ENCODE measurements around the gene MIPOL1. TPM values are rescaled to one million over a fixed set of nuclear protein-coding genes. Genes with fewer than 3 reads are reported as not detected.

MIPOL1 gene
- total RNA-seq, 1 donor from 2014 or later, result 8.9 TPM

GRCh38 chr14:37397941-37398215 is 200.1 kb downstream of the MIPOL1 start:
- intact Hi-C loops (cut with micrococcal nuclease), result no loop called here
- peaks cover 53% of the 10 kb centered on the region for H3K9me3 ChIP-seq (replicated peaks)
- no peaks in the 10 kb centered on the region for H3K4me1 ChIP-seq
- no peak for TF ChIP-seq CTCF (IDR thresholded peaks at IDR 0.05; ENCODE audit: borderline replicate concordance)
- no peak for DNase-seq
- no peaks in the 10 kb centered on the region for H3K27me3 ChIP-seq (ENCODE audit: low read depth)
- H3K36me3 ChIP-seq, result no peaks in the 10 kb centered on the region
- H3K27ac ChIP-seq (replicated peaks), result no peak overlapping the region
- no peak overlapping the region for H3K4me3 ChIP-seq

- H3K27ac ChIP-seq (replicated peaks), result no peak overlapping the region
- no peaks in the 10 kb centered on the region for H3K36me3 ChIP-seq
- no peak for DNase-seq
- intact Hi-C loops (cut with micrococcal nuclease), result no loop called here
- H3K27me3 ChIP-seq (ENCODE audit: low read depth), result no peaks in the 10 kb centered on the region
- no peak overlapping the region for H3K4me3 ChIP-seq
- H3K4me1 ChIP-seq, result no peaks in the 10 kb centered on the region
- no peak for TF ChIP-seq CTCF (IDR thresholded peaks at IDR 0.05; ENCODE audit: borderline replicate concordance)
- peaks cover 44% of the 10 kb centered on the region for H3K9me3 ChIP-seq (replicated peaks)
Observed at GRCh38 chr14:37399517-37399916, 201.8 kb downstream of the MIPOL1 start.

DNA sequence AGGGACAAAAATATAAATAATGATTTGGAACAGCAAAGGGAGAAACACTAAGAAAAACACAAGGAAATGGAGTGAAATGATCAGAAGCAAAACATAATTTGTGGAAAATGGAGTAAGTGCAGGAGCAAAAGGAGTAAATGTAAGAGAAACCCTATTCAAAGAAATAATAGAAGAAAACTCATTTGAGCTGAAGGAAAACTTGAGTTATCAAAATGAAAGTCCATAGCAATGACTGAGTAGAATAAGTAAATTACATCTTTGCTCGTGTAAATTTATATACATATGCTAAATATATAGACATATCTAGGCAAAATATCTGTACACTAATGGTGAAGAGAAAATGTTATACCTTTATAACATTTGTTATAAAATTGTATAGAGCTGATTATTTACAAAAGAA is 203.4 kb downstream of the MIPOL1 start:
- Histone ChIP-seq H3K27ac (replicated peaks) (no peak overlapping the region), H3K27me3 (ENCODE audit: low read depth) (no peaks in the 10 kb centered on the region), H3K36me3 (no peaks in the 10 kb centered on the region), H3K4me1 (no peaks in the 10 kb centered on the region), H3K4me3 (no peak overlapping the region), H3K9me3 (replicated peaks) (peaks cover 28% of the 10 kb centered on the region)
- no peak for DNase-seq
- no peak for TF ChIP-seq CTCF (IDR thresholded peaks at IDR 0.05; ENCODE audit: borderline replicate concordance)
- intact Hi-C loops (cut with micrococcal nuclease), result no loop called here

- Histone ChIP-seq H3K27me3 (ENCODE audit: low read depth) (no peaks in the 10 kb centered on the region), H3K4me1 (no peaks in the 10 kb centered on the region), H3K4me3 (no peak overlapping the region), H3K27ac (replicated peaks) (no peak overlapping the region), H3K36me3 (no peaks in the 10 kb centered on the region), H3K9me3 (replicated peaks) (peaks cover 21% of the 10 kb centered on the region)
- intact Hi-C loops (cut with micrococcal nuclease), result no loop called here
- no peak for TF ChIP-seq CTCF (IDR thresholded peaks at IDR 0.05; ENCODE audit: borderline replicate concordance)
- DNase-seq, result no peak
Observed at GRCh38 chr14:37403626-37404025, 205.9 kb downstream of the MIPOL1 start.

GRCh38 chr14:37406095-37406494 is 208.4 kb downstream of the MIPOL1 start:
- intact Hi-C loops (cut with micrococcal nuclease), result no loop called here
- H3K4me1 ChIP-seq, result no peaks in the 10 kb centered on the region
- DNase-seq, result no peak
- H3K27me3 ChIP-seq (ENCODE audit: low read depth), result no peaks in the 10 kb centered on the region
- no peak for TF ChIP-seq CTCF (IDR thresholded peaks at IDR 0.05; ENCODE audit: borderline replicate concordance)
- peaks cover 6% of the 10 kb centered on the region for H3K9me3 ChIP-seq (replicated peaks)
- no peaks in the 10 kb centered on the region for H3K36me3 ChIP-seq
- H3K4me3 ChIP-seq, result no peak overlapping the region
- H3K27ac ChIP-seq (replicated peaks), result no peak overlapping the region
